ENCODE data around the gene E2F4. TPM values are rescaled to one million over a fixed set of nuclear protein-coding genes. Genes with fewer than 3 reads are reported as not detected.

E2F4 gene
- total RNA-seq, 1 experiment from 2014 or later, result 96.0 TPM

DNA sequence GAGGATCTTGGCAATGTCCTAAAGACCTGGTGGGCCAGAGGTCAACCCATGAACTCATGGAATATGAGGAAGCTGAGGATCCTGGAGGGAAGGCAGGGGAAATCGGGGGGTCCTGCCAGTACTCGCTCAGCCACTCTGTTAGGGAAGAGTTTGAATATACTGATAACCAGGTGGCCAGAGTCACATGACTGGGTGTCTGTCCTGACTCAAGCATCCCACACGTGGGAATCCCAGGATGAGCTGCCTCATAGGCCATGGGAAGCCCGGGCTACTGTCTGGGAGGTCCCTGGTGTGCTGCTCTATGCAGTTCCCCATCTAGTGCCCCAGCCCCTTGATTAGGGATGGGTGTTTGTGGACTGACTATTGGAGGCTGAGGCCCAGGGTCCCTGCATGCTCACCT, 3.6 kb upstream of the E2F4 start:
- H3K27me3 ChIP-seq (replicated peaks; ENCODE audit: insufficient read depth, low read depth, low read length, poor library complexity), result no peaks in the 10 kb centered on the region
- no peak overlapping the region for H3K4me3 ChIP-seq (ENCODE audit: low read depth, low read length, poor library complexity, severe bottlenecking)
- no peak for DNase-seq (ENCODE audit: low spot score)
- intact Hi-C loops (cut with micrococcal nuclease; ENCODE audit: unreplicated experiment), result no loop called here
- POLR2A ChIA-PET (ENCODE audit: low non-redundant PET), result no interaction called here
- H3K9me3 ChIP-seq (ENCODE audit: low read depth, low read length, poor library complexity, severe bottlenecking), result no peaks in the 10 kb centered on the region
- CTCF ChIA-PET, result no interaction called here
- no peak overlapping the region for H3K27ac ChIP-seq (ENCODE audit: low read depth, low read length, poor library complexity, severe bottlenecking)
- BruUV-seq (replicated peaks), result no TSS peak
- TF ChIP-seq, protein P1, sequence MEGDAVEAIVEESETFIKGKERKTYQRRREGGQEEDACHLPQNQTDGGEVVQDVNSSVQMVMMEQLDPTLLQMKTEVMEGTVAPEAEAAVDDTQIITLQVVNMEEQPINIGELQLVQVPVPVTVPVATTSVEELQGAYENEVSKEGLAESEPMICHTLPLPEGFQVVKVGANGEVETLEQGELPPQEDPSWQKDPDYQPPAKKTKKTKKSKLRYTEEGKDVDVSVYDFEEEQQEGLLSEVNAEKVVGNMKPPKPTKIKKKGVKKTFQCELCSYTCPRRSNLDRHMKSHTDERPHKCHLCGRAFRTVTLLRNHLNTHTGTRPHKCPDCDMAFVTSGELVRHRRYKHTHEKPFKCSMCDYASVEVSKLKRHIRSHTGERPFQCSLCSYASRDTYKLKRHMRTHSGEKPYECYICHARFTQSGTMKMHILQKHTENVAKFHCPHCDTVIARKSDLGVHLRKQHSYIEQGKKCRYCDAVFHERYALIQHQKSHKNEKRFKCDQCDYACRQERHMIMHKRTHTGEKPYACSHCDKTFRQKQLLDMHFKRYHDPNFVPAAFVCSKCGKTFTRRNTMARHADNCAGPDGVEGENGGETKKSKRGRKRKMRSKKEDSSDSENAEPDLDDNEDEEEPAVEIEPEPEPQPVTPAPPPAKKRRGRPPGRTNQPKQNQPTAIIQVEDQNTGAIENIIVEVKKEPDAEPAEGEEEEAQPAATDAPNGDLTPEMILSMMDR (conservative IDR thresholded peaks at IDR 0.05; ENCODE audit: low read depth, low read length), result no peak
- TF ChIP-seq EZH2 (IDR thresholded peaks at IDR 0.05; ENCODE audit: borderline replicate concordance, low read depth, low read length, poor library complexity, severe bottlenecking), result no peak
- H3K36me3 ChIP-seq (ENCODE audit: insufficient read depth, low read length, poor library complexity, severe bottlenecking), result peaks cover under 1% of the 10 kb centered on the region
- peaks cover 19% of the 10 kb centered on the region for H3K4me1 ChIP-seq (ENCODE audit: insufficient read depth, low read length, poor library complexity, severe bottlenecking)

DNA sequence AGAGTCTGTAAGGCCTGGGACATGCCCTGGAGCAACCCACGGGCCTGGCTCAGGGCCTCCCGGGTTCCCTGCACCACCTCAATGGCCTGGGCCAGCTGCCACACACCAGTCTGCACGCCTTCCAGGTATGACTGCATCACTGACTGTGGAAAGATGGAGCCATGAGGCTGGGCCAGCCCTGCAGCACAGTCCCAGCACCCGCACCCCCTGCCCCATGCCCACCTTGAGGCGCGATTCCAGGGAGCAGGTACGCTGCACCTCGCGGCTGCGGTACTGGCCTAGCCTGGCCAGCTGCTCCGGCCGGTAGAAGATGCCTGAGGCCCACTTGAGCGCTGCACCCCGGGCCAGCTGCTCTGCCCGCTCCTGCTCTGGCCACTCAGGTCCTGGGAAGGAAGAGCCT, 3.2 kb upstream of the E2F4 start:
- no TSS peak for BruUV-seq (replicated peaks)
- intact Hi-C loops (cut with micrococcal nuclease; ENCODE audit: unreplicated experiment), result no loop called here
- H3K9me3 ChIP-seq (ENCODE audit: low read depth, low read length, poor library complexity, severe bottlenecking), result no peaks in the 10 kb centered on the region
- H3K36me3 ChIP-seq (ENCODE audit: insufficient read depth, low read length, poor library complexity, severe bottlenecking), result peaks cover 6% of the 10 kb centered on the region
- H3K4me3 ChIP-seq (ENCODE audit: low read depth, low read length, poor library complexity, severe bottlenecking), result no peak overlapping the region
- no peak overlapping the region for H3K27ac ChIP-seq (ENCODE audit: low read depth, low read length, poor library complexity, severe bottlenecking)
- peaks cover 24% of the 10 kb centered on the region for H3K4me1 ChIP-seq (ENCODE audit: insufficient read depth, low read length, poor library complexity, severe bottlenecking)
- DNase-seq (ENCODE audit: low spot score), result no peak
- ChIA-PET CTCF (no interaction called here), POLR2A (ENCODE audit: low non-redundant PET) (no interaction called here)
- TF ChIP-seq, protein P1 (conservative IDR thresholded peaks at IDR 0.05; ENCODE audit: low read depth, low read length), result no peak
- TF ChIP-seq EZH2 (IDR thresholded peaks at IDR 0.05; ENCODE audit: borderline replicate concordance, low read depth, low read length, poor library complexity, severe bottlenecking), result no peak
- no peaks in the 10 kb centered on the region for H3K27me3 ChIP-seq (replicated peaks; ENCODE audit: insufficient read depth, low read depth, low read length, poor library complexity)

DNA sequence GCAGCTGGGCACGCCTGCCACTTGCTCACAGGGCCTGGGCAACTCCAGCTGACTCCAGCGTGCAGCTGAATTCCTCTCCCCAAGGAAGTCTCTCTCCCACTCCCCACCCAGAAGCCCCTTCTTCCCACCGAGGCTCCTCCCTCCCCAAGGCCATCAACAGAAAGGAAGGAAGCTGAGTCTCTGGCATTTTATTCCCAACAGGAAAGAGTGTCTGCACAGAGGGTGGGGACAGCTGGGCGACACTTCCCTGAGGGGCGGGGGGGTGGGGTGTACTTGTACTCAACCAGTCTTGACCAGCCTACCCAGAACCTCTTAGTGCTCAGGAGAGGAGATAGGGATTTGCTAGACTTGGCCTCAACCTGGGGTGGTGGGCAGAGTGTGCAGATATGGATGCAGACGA, 1.9 kb upstream of the E2F4 start, which contains the start of gene EXOC3L1:
EXOC3L1 (minus strand) TSS at position 96 of the 400 bp plus-strand sequence. CDS start 460 bp downstream, outside the sequence.
- DNase-seq (ENCODE audit: low spot score), result no peak
- H3K4me1 ChIP-seq (ENCODE audit: insufficient read depth, low read length, poor library complexity, severe bottlenecking), result peaks cover 18% of the 10 kb centered on the region
- ChIA-PET CTCF (no interaction called here), POLR2A (ENCODE audit: low non-redundant PET) (no interaction called here)
- no peaks in the 10 kb centered on the region for H3K9me3 ChIP-seq (ENCODE audit: low read depth, low read length, poor library complexity, severe bottlenecking)
- no peak within 1 kb of the TSS for H3K27ac ChIP-seq (ENCODE audit: low read depth, low read length, poor library complexity, severe bottlenecking)
- no peaks in the 10 kb centered on the region for H3K27me3 ChIP-seq (replicated peaks; ENCODE audit: insufficient read depth, low read depth, low read length, poor library complexity)
- intact Hi-C loops (cut with micrococcal nuclease; ENCODE audit: unreplicated experiment), result no loop called here
- H3K4me3 ChIP-seq (ENCODE audit: low read depth, low read length, poor library complexity, severe bottlenecking), result no peak within 1 kb of the TSS
- BruUV-seq (replicated peaks), result no TSS peak
- TF ChIP-seq EZH2 (IDR thresholded peaks at IDR 0.05; ENCODE audit: borderline replicate concordance, low read depth, low read length, poor library complexity, severe bottlenecking), result no peak
- TF ChIP-seq, protein P1 (conservative IDR thresholded peaks at IDR 0.05; ENCODE audit: low read depth, low read length), result no peak
- H3K36me3 ChIP-seq (ENCODE audit: insufficient read depth, low read length, poor library complexity, severe bottlenecking), result peaks cover 18% of the 10 kb centered on the region

All from A673 (cell line).